Measurements from ENCODE around the gene ABCB4. TPM values are rescaled to one million over a fixed set of nuclear protein-coding genes. Genes with fewer than 3 reads are reported as not detected.

The ABCB4 gene
- total RNA-seq, 1 experiment from 2014 or later, result not detected

DNA sequence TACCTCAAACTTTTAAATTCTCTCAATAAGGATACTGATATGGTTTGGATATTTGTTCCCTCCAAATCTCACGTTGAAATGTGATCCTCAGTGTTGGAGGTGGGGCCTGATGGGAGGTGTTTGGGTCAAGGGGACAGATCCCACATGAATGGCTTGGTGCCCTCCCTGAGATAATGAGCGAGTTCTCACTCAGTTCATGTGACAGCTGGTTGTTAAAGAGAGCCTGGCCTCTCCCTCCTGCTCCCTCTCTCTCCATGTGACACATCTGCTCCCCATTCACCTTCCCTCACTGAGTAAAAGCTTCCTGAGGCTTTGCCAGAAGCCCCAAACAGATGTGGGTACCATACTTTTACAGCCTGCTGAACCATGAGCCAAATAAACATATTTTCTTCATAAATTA lies 19.2 kb downstream of the ABCB4 start:
- ChIA-PET CTCF (no interaction called here), POLR2A (ENCODE audit: unreplicated experiment) (no interaction called here)
- Histone ChIP-seq H3K4me3 (no peak overlapping the region), H3K4me1 (replicated peaks; ENCODE audit: insufficient read depth) (no peaks in the 10 kb centered on the region), H3K27me3 (ENCODE audit: insufficient read depth, low read depth) (no peaks in the 10 kb centered on the region), H3F3A (ENCODE audit: insufficient read depth, low read depth) (no peaks in the 10 kb centered on the region), H3K9me3 (ENCODE audit: insufficient read depth, low read depth) (no peaks in the 10 kb centered on the region), H3K9me2 (ENCODE audit: insufficient read depth) (no peaks in the 10 kb centered on the region), H3K79me2 (ENCODE audit: low read depth) (no peaks in the 10 kb centered on the region), H4K20me1 (ENCODE audit: insufficient read depth) (no peaks in the 10 kb centered on the region), H3K4me2 (no peak overlapping the region), H3K27ac (no peak overlapping the region), H2AFZ (no peak overlapping the region), H3K36me3 (ENCODE audit: low read depth) (no peaks in the 10 kb centered on the region)
- TF ChIP-seq, protein P1, sequence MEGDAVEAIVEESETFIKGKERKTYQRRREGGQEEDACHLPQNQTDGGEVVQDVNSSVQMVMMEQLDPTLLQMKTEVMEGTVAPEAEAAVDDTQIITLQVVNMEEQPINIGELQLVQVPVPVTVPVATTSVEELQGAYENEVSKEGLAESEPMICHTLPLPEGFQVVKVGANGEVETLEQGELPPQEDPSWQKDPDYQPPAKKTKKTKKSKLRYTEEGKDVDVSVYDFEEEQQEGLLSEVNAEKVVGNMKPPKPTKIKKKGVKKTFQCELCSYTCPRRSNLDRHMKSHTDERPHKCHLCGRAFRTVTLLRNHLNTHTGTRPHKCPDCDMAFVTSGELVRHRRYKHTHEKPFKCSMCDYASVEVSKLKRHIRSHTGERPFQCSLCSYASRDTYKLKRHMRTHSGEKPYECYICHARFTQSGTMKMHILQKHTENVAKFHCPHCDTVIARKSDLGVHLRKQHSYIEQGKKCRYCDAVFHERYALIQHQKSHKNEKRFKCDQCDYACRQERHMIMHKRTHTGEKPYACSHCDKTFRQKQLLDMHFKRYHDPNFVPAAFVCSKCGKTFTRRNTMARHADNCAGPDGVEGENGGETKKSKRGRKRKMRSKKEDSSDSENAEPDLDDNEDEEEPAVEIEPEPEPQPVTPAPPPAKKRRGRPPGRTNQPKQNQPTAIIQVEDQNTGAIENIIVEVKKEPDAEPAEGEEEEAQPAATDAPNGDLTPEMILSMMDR (conservative IDR thresholded peaks at IDR 0.05), result no peak
- TF ChIP-seq EZH2 (IDR thresholded peaks at IDR 0.05; ENCODE audit: low read depth), result no peak
- no peak for DNase-seq
- intact Hi-C loops (cut with micrococcal nuclease; ENCODE audit: unreplicated experiment), result no loop called here
- BruUV-seq (replicated peaks), result no TSS peak

DNA sequence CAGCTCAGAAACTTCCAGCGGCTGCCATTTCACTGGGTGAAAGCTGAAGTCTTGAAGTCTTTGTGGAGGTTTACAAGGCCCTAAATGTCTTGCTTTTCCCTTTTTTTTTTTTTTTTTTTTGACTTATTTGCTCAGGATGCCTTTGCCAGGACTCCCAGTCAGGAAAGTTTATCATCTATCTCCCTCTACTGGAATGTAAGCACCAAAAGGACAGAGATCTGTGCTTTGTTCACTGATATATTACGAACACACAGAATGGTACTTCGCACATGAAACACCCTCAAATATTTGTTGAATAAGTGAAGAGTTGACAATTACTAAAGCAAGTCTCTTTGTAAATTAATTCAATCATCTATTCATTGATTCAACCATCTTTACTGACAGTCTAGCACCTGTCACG lies 23.2 kb downstream of the ABCB4 start:
- no peaks in the 10 kb centered on the region for H4K20me1 ChIP-seq (ENCODE audit: insufficient read depth)
- no peak overlapping the region for H3K27ac ChIP-seq
- intact Hi-C loops (cut with micrococcal nuclease; ENCODE audit: unreplicated experiment), result no loop called here
- CTCF ChIA-PET, result no interaction called here
- no peak overlapping the region for H3K4me2 ChIP-seq
- H2AFZ ChIP-seq, result no peak overlapping the region
- no peaks in the 10 kb centered on the region for H3K4me1 ChIP-seq (replicated peaks; ENCODE audit: insufficient read depth)
- H3K36me3 ChIP-seq (ENCODE audit: low read depth), result no peaks in the 10 kb centered on the region
- POLR2A ChIA-PET (ENCODE audit: unreplicated experiment), result no interaction called here
- no peak for DNase-seq
- H3F3A ChIP-seq (ENCODE audit: insufficient read depth, low read depth), result no peaks in the 10 kb centered on the region
- H3K79me2 ChIP-seq (ENCODE audit: low read depth), result no peaks in the 10 kb centered on the region
- H3K4me3 ChIP-seq, result no peak overlapping the region
- TF ChIP-seq, protein P1 (conservative IDR thresholded peaks at IDR 0.05), result no peak
- no peak for TF ChIP-seq EZH2 (IDR thresholded peaks at IDR 0.05; ENCODE audit: low read depth)
- H3K9me2 ChIP-seq (ENCODE audit: insufficient read depth), result no peaks in the 10 kb centered on the region
- no TSS peak for BruUV-seq (replicated peaks)
- H3K27me3 ChIP-seq (ENCODE audit: insufficient read depth, low read depth), result no peaks in the 10 kb centered on the region
- H3K9me3 ChIP-seq (ENCODE audit: insufficient read depth, low read depth), result no peaks in the 10 kb centered on the region

DNA sequence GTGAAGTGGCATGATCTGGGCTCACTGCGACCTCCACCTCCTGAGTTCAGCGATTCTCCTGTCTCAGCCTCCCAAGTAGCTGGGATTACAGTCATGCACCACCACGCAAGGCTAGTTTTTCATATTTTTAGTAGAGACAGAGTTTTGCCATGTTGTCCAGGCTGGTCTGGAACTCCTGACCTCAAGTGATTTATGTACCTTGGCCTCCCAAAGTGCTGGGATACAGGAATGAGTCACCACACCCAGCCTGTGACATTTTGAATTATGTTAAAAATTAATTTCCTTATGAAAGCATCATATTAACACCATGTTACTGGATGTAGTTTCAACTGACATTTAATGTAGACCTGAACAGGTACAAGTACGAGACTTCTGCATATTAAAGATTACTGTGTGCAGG lies 24.3 kb downstream of the ABCB4 start:
- H3F3A ChIP-seq (ENCODE audit: insufficient read depth, low read depth), result no peaks in the 10 kb centered on the region
- no peaks in the 10 kb centered on the region for H3K9me2 ChIP-seq (ENCODE audit: insufficient read depth)
- intact Hi-C loops (cut with micrococcal nuclease; ENCODE audit: unreplicated experiment), result no loop called here
- H3K4me2 ChIP-seq, result no peak overlapping the region
- H3K27me3 ChIP-seq (ENCODE audit: insufficient read depth, low read depth), result no peaks in the 10 kb centered on the region
- H3K4me3 ChIP-seq, result no peak overlapping the region
- DNase-seq, result no peak
- POLR2A ChIA-PET (ENCODE audit: unreplicated experiment), result no interaction called here
- BruUV-seq (replicated peaks), result no TSS peak
- no peak overlapping the region for H3K27ac ChIP-seq
- H2AFZ ChIP-seq, result no peak overlapping the region
- CTCF ChIA-PET, result no interaction called here
- TF ChIP-seq, protein P1 (conservative IDR thresholded peaks at IDR 0.05), result no peak
- TF ChIP-seq EZH2 (IDR thresholded peaks at IDR 0.05; ENCODE audit: low read depth), result no peak
- H4K20me1 ChIP-seq (ENCODE audit: insufficient read depth), result no peaks in the 10 kb centered on the region
- H3K4me1 ChIP-seq (replicated peaks; ENCODE audit: insufficient read depth), result no peaks in the 10 kb centered on the region
- no peaks in the 10 kb centered on the region for H3K79me2 ChIP-seq (ENCODE audit: low read depth)
- no peaks in the 10 kb centered on the region for H3K36me3 ChIP-seq (ENCODE audit: low read depth)
- H3K9me3 ChIP-seq (ENCODE audit: insufficient read depth, low read depth), result no peaks in the 10 kb centered on the region

Measured in PC-9 (cell line).